Spleen (tissue), 7 donors: Measurements from ENCODE around the gene TRIM10.

Experiments
- CTCF ChIP-seq, 11 experiments: fragments of 200-600 bp in 7 of 11; fragments of 450-650 bp in 4 of 11; sonication (generic) in 4 of 11; IDR thresholded peaks in 8 of 11; conservative IDR thresholded peaks in 3 of 11; 1 replicate in 7 of 11; 2 replicates in 4 of 11; pipeline versions ENCODE4 v1.4.0 to v1.8.0; 2016 to 2021; ENCODE audit warnings: antibody characterized with exemption in 11 of 11, inconsistent platforms in 4 of 11, mild to moderate bottlenecking in 1 of 11
- POLR2AphosphoS5 ChIP-seq, 3 donors: sonication (generic); formaldehyde crosslinking; IDR thresholded peaks; one replicate each; pipeline ENCODE4 v1.5.1; 2017; ENCODE audit warnings: antibody characterized with exemption in 3 of 3
- donor health status: DM: no; HTN: no; CAD: no; lungs with moderate emphysema.
- donor health status: DM: no; HTN: no; CAD: no.
- donor health status: DM: no; HTN: no; CAD: no.

- TF ChIP-seq CTCF (IDR thresholded peaks at IDR 0.05 in 8 of 11, conservative IDR thresholded peaks at IDR 0.05 in 3 of 11) (no peak), POLR2AphosphoS5 (IDR thresholded peaks at IDR 0.05) (no peak)
These were observed at the start of gene TRIM10 for GRCh38 chr6:30160785-30161531.
